A549 (cell line): ENCODE data around the gene METTL27. TPM values are rescaled to one million over a fixed set of nuclear protein-coding genes. Genes with fewer than 3 reads are reported as not detected.

ENCODE experiments used
- ATAC-seq, 2 experiments: fragments of 200-7000 bp in 1 of 2; fragments of >200 bp in 1 of 2; cut with Nextera tagmentation in 1 of 2; cut with Tn5 transposase in 1 of 2; 3 replicates each; pipeline versions ENCODE4 v1.8.0 to v1.9.1; 2018 to 2020; ENCODE audit warnings: mild to moderate bottlenecking in 1 of 2, moderate library complexity in 1 of 2
- CTCF ChIA-PET: fragments of 300-600 bp; sonication (Branson Sonifier 250); formaldehyde crosslinking; extraction: SDS; loops from one replicate; lab custom pipeline; 2021; ENCODE audit warnings: antibody characterized with exemption, inconsistent platforms; lab: Yijun Ruan, JAX
- POLR2A ChIA-PET: fragments of 350-600 bp; formaldehyde crosslinking; extraction: SDS; loops from one replicate; lab custom pipeline; 2021; ENCODE audit warnings: antibody characterized with exemption, inconsistent platforms; lab: Yijun Ruan, JAX
- DNase-seq, 2 experiments: peaks; one replicate each; pipeline versions ENCODE4 v3.0.0 to v3.0.0-alpha.2; 2011 to 2016; ENCODE audit warnings: low read depth in 1 of 2, low spot score in 1 of 2
- FAIRE-seq: peaks from 2 replicates; lab custom pipeline; 2011; peaks lifted over from hg19 to GRCh38; lab: Jason Lieb, UNC
- H3K27ac ChIP-seq, 2 experiments: fragments of >200 bp; sonication (Bioruptor Twin); formaldehyde crosslinking; 3 replicates each; pipeline ENCODE4 v1.5.1; 2016 to 2017
- H3K4me1 ChIP-seq: fragments of >200 bp; sonication (Bioruptor Twin); formaldehyde crosslinking; 3 replicates; pipeline ENCODE4 v1.6.1; 2016
- H3K4me2 ChIP-seq: fragments of >200 bp; sonication (Bioruptor Twin); formaldehyde crosslinking; 3 replicates; pipeline ENCODE4 v1.6.1; 2016
- H3K4me3 ChIP-seq: fragments of >200 bp; sonication (Bioruptor Twin); formaldehyde crosslinking; 3 replicates; pipeline ENCODE4 v1.5.1; 2016
- H3K9me3 ChIP-seq: fragments of >200 bp; sonication (Bioruptor Twin); formaldehyde crosslinking; 3 replicates; pipeline ENCODE4 v1.6.1; 2016
- ATOH8 ChIP-seq: fragments of 250-450 bp; sonication (Bioruptor Pico); IDR thresholded peaks from 2 replicates; pipeline ENCODE4 v1.5.0; 2020; ENCODE audit warnings: low read depth, mild to moderate bottlenecking, moderate library complexity
- E2F6 ChIP-seq: IDR thresholded peaks from 2 replicates; pipeline ENCODE4 v1.6.1; 2012; ENCODE audit warnings: low read depth, borderline replicate concordance
- EP300 ChIP-seq, 2 experiments: fragments of >200 bp; sonication (Bioruptor Twin); formaldehyde crosslinking; IDR thresholded peaks; 2 replicates in 1 of 2; 3 replicates in 1 of 2; pipeline ENCODE4 v1.6.1; 2016 to 2017
- ESRRA ChIP-seq: fragments of 150-350 bp; IDR thresholded peaks from 2 replicates; pipeline ENCODE4 v1.6.1; 2014; ENCODE audit warnings: mild to moderate bottlenecking, low read length, borderline replicate concordance
- FOSB ChIP-seq: fragments of 250-450 bp; sonication (Bioruptor Pico); IDR thresholded peaks from 2 replicates; pipeline ENCODE4 v1.5.0; 2020; ENCODE audit warnings: mild to moderate bottlenecking, moderate library complexity
- FOSL2 ChIP-seq, 2 experiments: fragments of 450-650 bp in 1 of 2; fragments of >200 bp in 1 of 2; sonication (Bioruptor Twin) in 1 of 2; formaldehyde crosslinking; IDR thresholded peaks; 2 replicates each; pipeline versions ENCODE4 v1.5.0 to v1.6.1; 2016 to 2020; ENCODE audit warnings: mild to moderate bottlenecking in 1 of 2, moderate library complexity in 1 of 2
- GATA3 ChIP-seq: IDR thresholded peaks from 2 replicates; pipeline ENCODE4 v1.6.1; 2012; ENCODE audit warnings: borderline replicate concordance
- HDAC2 ChIP-seq: fragments of 200-600 bp; sonication (generic); IDR thresholded peaks from 2 replicates; pipeline ENCODE4 v1.6.1; 2016
- HMGXB4 ChIP-seq: fragments of 250-450 bp; sonication (Bioruptor Pico); IDR thresholded peaks from 2 replicates; pipeline ENCODE4 v1.5.0; 2021; ENCODE audit warnings: mild to moderate bottlenecking, moderate library complexity, borderline replicate concordance
- JUN ChIP-seq, 2 experiments: fragments of >200 bp; sonication (Bioruptor Twin); formaldehyde crosslinking; IDR thresholded peaks; 2 replicates in 1 of 2; 3 replicates in 1 of 2; pipeline ENCODE4 v1.6.1; 2016 to 2017
- JUNB ChIP-seq: fragments of >200 bp; sonication (Bioruptor Twin); formaldehyde crosslinking; IDR thresholded peaks from 2 replicates; pipeline ENCODE4 v1.6.1; 2016
- MYC ChIP-seq: IDR thresholded peaks from 2 replicates; pipeline ENCODE4 v1.6.1; 2012; ENCODE audit warnings: mild to moderate bottlenecking, inconsistent platforms, low read length, improper control_type of control experiment, borderline replicate concordance
- POLR2AphosphoS2 ChIP-seq: conservative IDR thresholded peaks from 2 replicates; pipeline ENCODE4 v1.6.1; 2012; ENCODE audit warnings: low read length, improper control_type of control experiment, inconsistent platforms
- RAD21 ChIP-seq, 2 experiments: fragments of >200 bp in 1 of 2; sonication (Bioruptor Twin) in 1 of 2; formaldehyde crosslinking in 1 of 2; IDR thresholded peaks in 1 of 2; conservative IDR thresholded peaks in 1 of 2; 2 replicates in 1 of 2; 3 replicates in 1 of 2; pipeline ENCODE4 v1.6.1; 2012 to 2018; ENCODE audit warnings: inconsistent platforms in 1 of 2
- RARB ChIP-seq: fragments of 250-450 bp; sonication (Bioruptor Pico); IDR thresholded peaks from 2 replicates; pipeline ENCODE4 v1.8.0; 2021; ENCODE audit warnings: mild to moderate bottlenecking, moderate library complexity
- REST ChIP-seq: fragments of 200-600 bp; sonication (generic); IDR thresholded peaks from 2 replicates; pipeline ENCODE4 v1.6.1; 2016; ENCODE audit warnings: antibody characterized with exemption, mild to moderate bottlenecking, moderate library complexity
- SMC3 ChIP-seq: fragments of >200 bp; sonication (Bioruptor Twin); formaldehyde crosslinking; IDR thresholded peaks from 3 replicates; pipeline ENCODE4 v1.6.1; 2018; ENCODE audit warnings: inconsistent platforms
- ZNF302 ChIP-seq: fragments of 250-450 bp; sonication (Bioruptor Pico); IDR thresholded peaks from 2 replicates; pipeline ENCODE4 v1.9.0; 2021; ENCODE audit warnings: inconsistent platforms, mild to moderate bottlenecking, moderate library complexity
- WGBS: methylation state at CpG from one replicate; pipeline ENCODE4 v1.1.6; 2017; ENCODE audit errors: missing lambda C conversion rate; 5-methylcytosine and 5-hydroxymethylcytosine counted together
- polyA plus RNA-seq, 4 experiments: library from polyadenylated mRNA; depleted of rRNA in 3 of 4; stranded (reverse); fragments of >200 nt; fragmentation: RNase III in 1 of 4; extraction: RNeasy Plus Mini Kit Qiagen cat#74134 plus additional on column Dnase treatment in 1 of 4; gene quantifications; 2 replicates in 3 of 4; 3 replicates in 1 of 4; pipeline ENCODE4 v1.2.3, GENCODE V29; 2011 to 2017
- TF ChIP-seq, protein P1 (sequence below): IDR thresholded peaks from 2 replicates; pipeline ENCODE4 v1.6.1; 2012
- TF ChIP-seq, protein P2 (sequence below): IDR thresholded peaks from 2 replicates; pipeline ENCODE4 v1.6.1; 2012

METTL27 gene
- polyA plus RNA-seq, 2 of the 4 experiments (the other 2 are of a cell fraction) = 4.1 to 4.9 TPM

DNA sequence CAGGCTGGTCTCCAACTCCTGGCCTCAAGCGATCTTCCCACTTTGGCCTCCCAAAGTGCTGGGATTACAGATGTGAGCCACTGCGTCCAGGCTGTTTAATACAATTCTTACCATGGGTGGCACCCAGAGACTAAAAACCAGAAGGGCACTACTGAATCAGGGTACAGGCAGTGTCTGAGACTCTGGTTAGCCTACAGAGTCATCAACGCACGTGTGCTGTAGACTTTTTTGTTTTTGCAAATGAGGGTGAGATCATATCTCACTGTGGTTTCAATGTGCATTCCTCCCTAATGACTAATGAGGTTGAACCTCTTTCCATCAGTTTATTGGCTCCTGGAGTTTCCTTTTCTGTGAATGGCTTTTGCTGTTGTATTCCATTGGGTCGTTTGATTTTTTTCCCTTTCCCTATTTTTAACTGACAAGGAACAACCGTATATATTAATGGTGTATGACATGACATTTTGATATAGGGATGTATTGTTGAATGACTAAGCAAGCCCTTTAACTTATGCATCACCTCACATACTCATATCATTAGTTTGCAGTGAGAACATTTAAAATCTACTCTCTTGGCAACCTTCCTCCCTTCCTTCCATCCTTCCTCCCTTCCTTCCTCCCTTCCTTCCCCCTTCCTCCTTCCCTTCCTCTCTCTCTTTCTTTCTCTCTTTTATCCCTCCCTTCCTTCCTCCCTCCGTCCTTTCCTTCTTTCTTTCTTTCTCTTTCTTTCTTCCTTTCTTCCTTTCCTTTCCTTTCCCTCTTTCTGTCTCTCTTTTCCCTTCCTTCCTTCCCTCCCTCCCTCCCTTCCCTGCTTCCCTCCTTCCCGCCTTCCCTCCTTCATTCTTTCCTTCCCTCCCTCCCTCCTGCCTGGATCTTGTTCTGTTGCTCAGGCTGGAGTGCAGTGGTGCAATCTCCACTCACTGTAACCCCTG is 9.4 kb upstream of the METTL27 start (continued):
- TF ChIP-seq, protein P1, sequence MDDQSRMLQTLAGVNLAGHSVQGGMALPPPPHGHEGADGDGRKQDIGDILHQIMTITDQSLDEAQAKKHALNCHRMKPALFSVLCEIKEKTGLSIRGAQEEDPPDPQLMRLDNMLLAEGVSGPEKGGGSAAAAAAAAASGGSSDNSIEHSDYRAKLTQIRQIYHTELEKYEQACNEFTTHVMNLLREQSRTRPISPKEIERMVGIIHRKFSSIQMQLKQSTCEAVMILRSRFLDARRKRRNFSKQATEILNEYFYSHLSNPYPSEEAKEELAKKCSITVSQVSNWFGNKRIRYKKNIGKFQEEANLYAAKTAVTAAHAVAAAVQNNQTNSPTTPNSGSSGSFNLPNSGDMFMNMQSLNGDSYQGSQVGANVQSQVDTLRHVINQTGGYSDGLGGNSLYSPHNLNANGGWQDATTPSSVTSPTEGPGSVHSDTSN = no peak
- TF ChIP-seq FOSL2 (IDR thresholded peaks at IDR 0.05) = peak; percentile 36; the same call in 1 of the 2 replicates
- TF ChIP-seq FOSL2 (CRISPR knock-in tag; IDR thresholded peaks at IDR 0.05) = peak; percentile 79
- no peak for TF ChIP-seq REST
- no peak for TF ChIP-seq RAD21 (conservative IDR thresholded peaks at IDR 0.05 in 1 of 2, IDR thresholded peaks at IDR 0.05 in 1 of 2)
- TF ChIP-seq ESRRA = no peak
- peak; percentile 80 for TF ChIP-seq GATA3
- TF ChIP-seq ZNF302 (CRISPR knock-in tag) = no peak
- TF ChIP-seq HDAC2 = no peak
- 0 out of 2 replicates have a peak, but pooled peaks have one; percentile 31 for TF ChIP-seq E2F6
- TF ChIP-seq FOSB (CRISPR knock-in tag) = no peak
- no peak for TF ChIP-seq POLR2AphosphoS2
- 0 out of 5 replicates have a peak, but pooled peaks of 1 of the 2 experiments have one; percentile 39 for TF ChIP-seq JUN (IDR thresholded peaks at IDR 0.05)
- TF ChIP-seq RARB (CRISPR knock-in tag) = no peak
- TF ChIP-seq EP300 (IDR thresholded peaks at IDR 0.05) = no peak
- TF ChIP-seq, all 56 proteins: peak for 9

- FAIRE-seq (no peak), DNase-seq (peak; percentile 80 to 81), ATAC-seq (peak; percentile 76 to 86)
- no peak overlapping the region for H3K4me3 ChIP-seq
- peak overlapping the region; percentile 53 for H3K4me2 ChIP-seq
- CTCF ChIA-PET = interaction anchor here (0.6 to 2.3 kb wide), 13 partner anchors 8 to 243 kb away, joined by 3 to 11 read pairs (median 4); no protein-coding TSS in a partner anchor
- peak overlapping the region; percentile 73 to 83 for H3K27ac ChIP-seq
- H3K9me3 ChIP-seq = no peaks in the 10 kb centered on the region
- TF ChIP-seq E2F6 = peak; percentile 53; the same call in 1 of the 2 replicates
- peak; percentile 17; the same call in 1 of the 2 replicates for TF ChIP-seq ATOH8
- TF ChIP-seq SMC3 = no peak
- no peak for TF ChIP-seq FOSL2 (IDR thresholded peaks at IDR 0.05)
- peak; percentile 71 for TF ChIP-seq FOSL2 (CRISPR knock-in tag; IDR thresholded peaks at IDR 0.05)
- TF ChIP-seq JUN (IDR thresholded peaks at IDR 0.05) = peak; percentile 7 to 18; a peak in 1 of 5 replicates
- no peak for TF ChIP-seq HMGXB4 (CRISPR knock-in tag)
- 0 out of 2 replicates have a peak, but pooled peaks have one; percentile 56 for TF ChIP-seq MYC
- TF ChIP-seq, protein P2, sequence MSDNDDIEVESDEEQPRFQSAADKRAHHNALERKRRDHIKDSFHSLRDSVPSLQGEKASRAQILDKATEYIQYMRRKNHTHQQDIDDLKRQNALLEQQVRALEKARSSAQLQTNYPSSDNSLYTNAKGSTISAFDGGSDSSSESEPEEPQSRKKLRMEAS = peak; percentile 83
- peak; percentile 33; the same call in 1 of the 2 replicates for TF ChIP-seq JUNB
- WGBS = 19% methylated on average over 4 of the region's 4 CpGs
- POLR2A ChIA-PET = interaction anchor here (0.6 to 1.4 kb wide), 6 partner anchors 9 to 244 kb away, joined by 3 to 25 read pairs (median 7); partner anchors contain the start of gene METTL27
- peaks cover 36% of the 10 kb centered on the region for H3K4me1 ChIP-seq
Observed at GRCh38 chr7:73850781-73851207, 8.5 kb upstream of the METTL27 start.
